ENCODE measurements around the gene TIRAP. TPM values are rescaled to one million over a fixed set of nuclear protein-coding genes. Genes with fewer than 3 reads are reported as not detected.

Gene TIRAP
- total RNA-seq, 4 donors from 2014 or later = 3.9 to 8.8 (median 7.3) TPM

- Histone ChIP-seq H3K27me3 (no peaks in the 10 kb centered on the region), H3K4me3 (no peak overlapping the region), H3K4me1 (peaks cover 5 to 46% (median 23%) of the 10 kb centered on the region in 3 donors), H3K27ac (peak overlapping the region; percentile 28 to 78 (median 60)), H3K36me3 (peaks cover 0 to 65% (median 0%) of the 10 kb centered on the region in 3 donors), H3K9me3 (no peaks in the 10 kb centered on the region)
- intact Hi-C loops (cut with DNase I) = no loop called here
- TF ChIP-seq CTCF (IDR thresholded peaks at IDR 0.05) (no peak), POLR2A (IDR thresholded peaks at IDR 0.05) (no peak)
- DNase-seq = no peak
- WGBS, 2 donors = 26 to 54% methylated on average over 6 of the region's 11 CpGs
These were observed 57.1 kb downstream of the TIRAP start for GRCh38 chr11:126339863-126340434.

GRCh38 chr11:126340960-126341606, 58.2 kb downstream of the TIRAP start:
- DNase-seq = no peak
- 56 to 60% methylated on average over 7 of the region's 7 CpGs for WGBS, 2 donors
- TF ChIP-seq CTCF (IDR thresholded peaks at IDR 0.05) (no peak), POLR2A (IDR thresholded peaks at IDR 0.05) (no peak)
- Histone ChIP-seq H3K36me3 (peaks cover 0 to 67% (median 0%) of the 10 kb centered on the region in 3 donors), H3K4me3 (no peak overlapping the region), H3K27ac (peak overlapping the region in 2 of 4 donors; percentile 72 to 78), H3K4me1 (peaks cover 5 to 57% (median 23%) of the 10 kb centered on the region in 3 donors), H3K27me3 (no peaks in the 10 kb centered on the region), H3K9me3 (no peaks in the 10 kb centered on the region)
- intact Hi-C loops (cut with DNase I) = no loop called here

- Histone ChIP-seq H3K9me3 (no peaks in the 10 kb centered on the region), H3K4me1 (peaks cover 5 to 64% (median 30%) of the 10 kb centered on the region in 3 donors), H3K27ac (peak overlapping the region in 2 of 4 donors; percentile 72 to 78), H3K4me3 (no peak overlapping the region), H3K27me3 (no peaks in the 10 kb centered on the region), H3K36me3 (peaks cover 0 to 67% (median 0%) of the 10 kb centered on the region in 3 donors)
- DNase-seq = no peak
- intact Hi-C loops (cut with DNase I) = no loop called here
- WGBS, 2 donors = 57% methylated on average over 2 to 3 of the region's 3 CpGs
- no peak for TF ChIP-seq POLR2A (IDR thresholded peaks at IDR 0.05)
- no peak for TF ChIP-seq CTCF (IDR thresholded peaks at IDR 0.05)
These were observed 58.9 kb downstream of the TIRAP start for GRCh38 chr11:126341760-126342161.

- no peak overlapping the region for H3K27ac ChIP-seq
- 94 to 95% methylated on average over 8 to 16 of the region's 16 CpGs for WGBS, 2 donors
- intact Hi-C loops (cut with DNase I) = no loop called here
- no peak for DNase-seq
- no peaks in the 10 kb centered on the region for H3K9me3 ChIP-seq
- H3K4me1 ChIP-seq = peaks cover 5 to 75% (median 35%) of the 10 kb centered on the region in 3 donors
- no peak overlapping the region for H3K4me3 ChIP-seq
- peaks cover 0 to 55% (median 0%) of the 10 kb centered on the region in 3 donors for H3K36me3 ChIP-seq
- no peak for TF ChIP-seq CTCF (IDR thresholded peaks at IDR 0.05)
- TF ChIP-seq POLR2A (IDR thresholded peaks at IDR 0.05) = no peak
- no peaks in the 10 kb centered on the region for H3K27me3 ChIP-seq
These were observed 60.2 kb downstream of the TIRAP start for GRCh38 chr11:126343051-126343450.

Small RNAs within 50 kb of the gene (small RNA-seq; reads per million reads assigned to genes)
- 0 reads per million in 4 donors for gene RN7SL351P

Other genes with a start within 250 kb of the TIRAP start
- gene CDON, start 220.2 kb upstream of the TIRAP start, total RNA-seq = 1 to 10 TPM; 2.5 to 5.5 (median 3.4) TPM
- gene RPUSD4, start 71.4 kb upstream of the TIRAP start, total RNA-seq = 10 to 100 TPM; 11.7 to 28.6 (median 18.4) TPM
- 10 to 100 TPM in 3 of 4 donors, 1 to 10 TPM in 1; 6.5 to 18.5 (median 13.6) TPM for gene FAM118B, start 71.3 kb upstream of the TIRAP start, total RNA-seq
- gene SRPRA, start 14.2 kb upstream of the TIRAP start, total RNA-seq = 10 to 100 TPM; 60.2 to 82.0 (median 67.8) TPM
- 10 to 100 TPM in 3 of 4 donors, 1 to 10 TPM in 1; 7.5 to 31.4 (median 17.4) TPM for gene FOXRED1, start 13.9 kb upstream of the TIRAP start, total RNA-seq
- gene DCPS, start 21.0 kb downstream of the TIRAP start, total RNA-seq = 10 to 100 TPM; 12.0 to 25.7 (median 14.9) TPM
- 100 to 1,000 TPM in 1 of 4 donors, 10 to 100 TPM in 3; 31.0 to 110 (median 51.2) TPM for gene ST3GAL4, start 72.6 kb downstream of the TIRAP start, total RNA-seq

All from esophagus squamous epithelium (tissue), 5 donors.